Measurements from ENCODE around the gene PCDHA1. TPM values are rescaled to one million over a fixed set of nuclear protein-coding genes. Genes with fewer than 3 reads are reported as not detected.

Gene PCDHA1
- total RNA-seq, 1 experiment from 2014 or later: not detected

- BruUV-seq (replicated peaks): no TSS peak
- Histone ChIP-seq H3K27me3 (ENCODE audit: control insufficient read depth, insufficient read depth, low read length) (no peaks in the 10 kb centered on the region), H3K4me3 (ENCODE audit: low read depth in 2 of 2, low read length in 2 of 2) (no peak overlapping the region), H3K9me3 (ENCODE audit: control insufficient read depth, insufficient read depth, low read depth, low read length) (0 out of 2 replicates have a peak, but pooled peaks cover 6% of the 10 kb centered on the region), H3K36me3 (ENCODE audit: control insufficient read depth, insufficient read depth, low read length) (no peaks in the 10 kb centered on the region), H3K4me1 (ENCODE audit: control insufficient read depth, insufficient read depth, low read length) (no peaks in the 10 kb centered on the region), H3K27ac (ENCODE audit: low read length) (no peak overlapping the region)
- TF ChIP-seq TCF7L2 (IDR thresholded peaks at IDR 0.05; ENCODE audit: low read depth, low read length): no peak
- TF ChIP-seq, protein P1, sequence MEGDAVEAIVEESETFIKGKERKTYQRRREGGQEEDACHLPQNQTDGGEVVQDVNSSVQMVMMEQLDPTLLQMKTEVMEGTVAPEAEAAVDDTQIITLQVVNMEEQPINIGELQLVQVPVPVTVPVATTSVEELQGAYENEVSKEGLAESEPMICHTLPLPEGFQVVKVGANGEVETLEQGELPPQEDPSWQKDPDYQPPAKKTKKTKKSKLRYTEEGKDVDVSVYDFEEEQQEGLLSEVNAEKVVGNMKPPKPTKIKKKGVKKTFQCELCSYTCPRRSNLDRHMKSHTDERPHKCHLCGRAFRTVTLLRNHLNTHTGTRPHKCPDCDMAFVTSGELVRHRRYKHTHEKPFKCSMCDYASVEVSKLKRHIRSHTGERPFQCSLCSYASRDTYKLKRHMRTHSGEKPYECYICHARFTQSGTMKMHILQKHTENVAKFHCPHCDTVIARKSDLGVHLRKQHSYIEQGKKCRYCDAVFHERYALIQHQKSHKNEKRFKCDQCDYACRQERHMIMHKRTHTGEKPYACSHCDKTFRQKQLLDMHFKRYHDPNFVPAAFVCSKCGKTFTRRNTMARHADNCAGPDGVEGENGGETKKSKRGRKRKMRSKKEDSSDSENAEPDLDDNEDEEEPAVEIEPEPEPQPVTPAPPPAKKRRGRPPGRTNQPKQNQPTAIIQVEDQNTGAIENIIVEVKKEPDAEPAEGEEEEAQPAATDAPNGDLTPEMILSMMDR (IDR thresholded peaks at IDR 0.05): no peak
- POLR2A ChIA-PET: no interaction called here
- CTCF ChIA-PET: no interaction called here
- no peak for DNase-seq (ENCODE audit: low read depth, low spot score)
- in situ Hi-C loops (cut with HindIII; ENCODE audit: low pct_unique_long_range_greater_than_20kb, low sequenced_read_pairs): no loop called here
- ATAC-seq: no peak
- intact Hi-C loops (cut with micrococcal nuclease; ENCODE audit: unreplicated experiment): no loop called here
Observed at GRCh38 chr5:140823475-140823874, 37.5 kb downstream of the PCDHA1 start.

DNA sequence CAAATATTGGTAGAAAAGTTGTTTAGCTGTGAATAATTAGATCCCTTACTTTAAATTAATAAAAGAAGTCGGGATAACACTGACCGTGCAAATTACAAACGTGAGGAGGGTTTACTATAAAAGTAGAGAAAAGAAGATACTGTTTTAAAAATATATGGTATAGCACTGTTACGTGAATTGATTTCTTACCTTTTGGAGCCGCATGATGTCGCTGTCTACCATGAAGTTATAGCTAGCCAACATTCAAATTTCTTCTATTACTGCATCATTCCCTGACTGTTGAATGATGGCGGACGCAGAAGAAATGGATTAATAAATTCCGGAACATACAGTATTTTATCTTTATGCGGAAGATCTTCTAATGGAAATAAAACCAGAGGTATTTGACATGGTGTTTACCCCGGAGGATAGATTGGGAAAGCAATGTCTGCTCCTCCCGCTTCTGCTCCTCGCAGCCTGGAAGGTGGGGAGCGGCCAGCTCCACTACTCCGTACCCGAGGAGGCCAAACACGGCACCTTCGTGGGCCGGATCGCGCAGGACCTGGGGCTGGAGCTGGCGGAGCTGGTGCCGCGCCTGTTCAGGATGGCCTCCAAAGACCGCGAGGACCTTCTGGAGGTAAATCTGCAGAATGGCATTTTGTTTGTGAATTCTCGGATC is 41.9 kb downstream of the PCDHA1 start, which contains the start of gene PCDHA6:
TSS of gene PCDHA6 (plus strand) at position 257 of the 658 bp plus-strand sequence. CDS start at position 389, 132 bp downstream.
- Histone ChIP-seq H3K9me3 (ENCODE audit: control insufficient read depth, insufficient read depth, low read depth, low read length) (no peaks in the 10 kb centered on the region), H3K27ac (ENCODE audit: low read length) (no peak within 1 kb of the TSS), H3K27me3 (ENCODE audit: control insufficient read depth, insufficient read depth, low read length) (no peaks in the 10 kb centered on the region), H3K36me3 (ENCODE audit: control insufficient read depth, insufficient read depth, low read length) (no peaks in the 10 kb centered on the region), H3K4me3 (ENCODE audit: low read depth in 2 of 2, low read length in 2 of 2) (no peak within 1 kb of the TSS), H3K4me1 (ENCODE audit: control insufficient read depth, insufficient read depth, low read length) (no peaks in the 10 kb centered on the region)
- POLR2A ChIA-PET: no interaction called here
- no peak for TF ChIP-seq POLR2AphosphoS5 (IDR thresholded peaks at IDR 0.05; ENCODE audit: low read depth, low read length)
- TF ChIP-seq REST (IDR thresholded peaks at IDR 0.05; ENCODE audit: insufficient read depth in 1 of 2, low read depth in 2 of 2, low read length in 1 of 2): no peak
- TF ChIP-seq TCF7L2 (IDR thresholded peaks at IDR 0.05; ENCODE audit: low read depth, low read length): no peak
- TF ChIP-seq, protein P1 (IDR thresholded peaks at IDR 0.05): no peak
- no peak for TF ChIP-seq SIN3A (IDR thresholded peaks at IDR 0.05; ENCODE audit: borderline replicate concordance, insufficient read depth, low read depth, low read length)
- intact Hi-C loops (cut with micrococcal nuclease; ENCODE audit: unreplicated experiment) (no loop called here), in situ Hi-C loops (cut with HindIII; ENCODE audit: low pct_unique_long_range_greater_than_20kb, low sequenced_read_pairs) (no loop called here)
- DNase-seq (ENCODE audit: low read depth, low spot score) (no peak), ATAC-seq (no peak)
- no TSS peak for BruUV-seq (replicated peaks)
- CTCF ChIA-PET: interaction anchor here (0.6 kb wide), 1 partner anchor 12 kb away, joined by 5 read pairs; no protein-coding TSS in a partner anchor
